Hippocampal formation (tissue), 2 donors: ENCODE results near the gene METTL21C.

Experiments used
- DNase-seq, 2 donors: peaks; one replicate each; lab custom pipeline; 2025; lab: John Stamatoyannopoulos, UW

Gene METTL21C

DNA sequence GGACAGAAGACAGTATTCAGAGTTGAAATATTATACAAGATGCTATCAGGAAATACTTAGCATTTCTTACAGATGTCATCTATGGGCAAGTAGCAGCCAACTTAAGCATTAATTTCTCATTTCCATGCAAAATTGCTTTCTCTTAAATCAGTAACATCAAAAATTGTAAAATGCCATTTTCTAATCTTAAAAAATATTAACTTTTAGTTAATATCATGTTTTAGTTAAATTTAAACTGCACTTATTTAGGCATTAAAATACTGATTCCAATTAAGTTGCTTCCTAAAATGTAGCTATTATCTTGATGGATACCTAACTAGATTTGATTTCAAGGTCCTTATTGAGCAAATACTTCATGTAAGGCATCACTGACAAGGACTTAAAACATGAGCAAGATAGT, 27.8 kb downstream of the METTL21C start:
- no peak for DNase-seq

DNA sequence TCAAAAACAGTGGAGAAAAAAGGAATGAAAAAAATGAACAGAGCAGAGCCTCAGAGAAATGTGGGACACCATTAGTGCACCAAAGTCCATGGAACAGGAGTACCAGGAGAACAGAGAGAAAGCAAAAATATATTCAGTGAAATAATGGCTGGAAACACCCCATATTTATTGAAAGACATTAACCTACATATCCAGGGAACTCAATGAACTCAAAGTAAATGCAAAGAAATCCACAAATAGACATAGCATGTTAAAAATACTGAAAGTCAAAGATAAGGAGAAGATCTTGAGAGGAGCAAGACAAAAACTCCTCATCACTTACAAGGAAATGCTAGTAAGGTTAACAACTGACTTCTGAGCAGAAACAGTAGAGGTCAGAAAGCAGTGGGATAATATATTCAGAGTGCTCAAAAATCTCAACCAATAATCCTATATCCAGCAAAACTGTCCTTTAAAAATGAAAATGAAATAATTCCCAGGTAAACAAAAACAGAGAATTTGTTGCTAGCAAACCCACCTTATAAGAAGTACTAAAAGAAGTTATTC, 35.6 kb downstream of the METTL21C start:
- DNase-seq, result no peak

DNA sequence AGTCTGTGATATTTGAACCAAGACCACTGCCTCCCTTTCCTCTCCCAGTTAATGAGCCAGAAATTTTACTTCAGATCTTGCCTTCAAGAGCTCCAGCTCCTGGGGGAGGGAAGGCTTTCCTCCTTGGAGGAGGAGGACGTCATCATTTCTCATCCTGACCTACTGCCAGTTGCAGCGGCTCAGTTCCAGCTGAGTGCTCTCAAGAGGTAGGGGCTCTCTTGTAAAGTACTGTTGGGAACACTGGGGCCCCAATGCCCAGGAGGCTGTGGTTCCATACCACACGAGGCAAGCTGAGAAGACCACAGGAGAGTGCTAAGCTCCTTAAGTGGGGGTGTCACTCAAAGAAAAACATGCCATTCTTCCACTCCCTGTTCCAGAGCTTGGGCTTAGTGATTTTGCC, 36.2 kb downstream of the METTL21C start:
- DNase-seq, result no peak

DNA sequence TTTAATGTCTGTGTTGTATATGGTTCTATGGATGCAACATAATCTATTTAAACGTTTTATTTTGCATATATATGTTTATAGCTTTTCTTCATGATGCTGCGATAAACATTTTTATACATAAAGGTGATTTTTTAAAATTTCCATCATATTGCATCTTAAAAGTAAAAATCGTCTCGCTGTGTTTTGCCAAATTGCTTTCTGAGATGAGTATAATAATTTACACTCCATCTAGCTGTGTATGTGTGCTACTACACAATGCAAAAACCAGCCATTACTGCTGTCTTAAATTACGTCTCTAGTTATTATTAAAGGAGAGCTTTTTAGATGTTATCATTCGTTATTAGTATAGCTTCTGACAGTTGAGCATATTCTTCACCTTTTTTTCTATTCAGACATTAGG, 37.2 kb downstream of the METTL21C start:
- no peak for DNase-seq

DNA sequence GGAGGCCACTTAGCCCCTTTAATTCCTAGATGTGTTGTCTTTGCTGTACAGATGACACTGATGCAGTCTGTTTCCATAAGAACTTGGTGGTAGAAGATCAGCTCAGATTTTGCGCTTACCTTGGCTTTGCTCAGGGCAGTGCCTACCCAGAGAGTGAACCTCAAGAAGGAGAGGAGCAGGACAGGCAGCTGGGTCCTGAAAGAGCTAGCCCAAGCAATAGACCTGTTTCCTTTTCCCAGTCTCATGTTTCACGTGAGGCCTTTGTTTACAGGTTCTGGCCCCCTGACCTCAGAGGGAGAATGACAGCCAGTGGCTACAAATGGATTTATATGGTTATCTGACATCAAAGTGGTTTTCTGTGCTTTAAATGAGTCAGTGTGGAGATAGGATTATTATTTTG, 40.1 kb downstream of the METTL21C start:
- no peak for DNase-seq

DNA sequence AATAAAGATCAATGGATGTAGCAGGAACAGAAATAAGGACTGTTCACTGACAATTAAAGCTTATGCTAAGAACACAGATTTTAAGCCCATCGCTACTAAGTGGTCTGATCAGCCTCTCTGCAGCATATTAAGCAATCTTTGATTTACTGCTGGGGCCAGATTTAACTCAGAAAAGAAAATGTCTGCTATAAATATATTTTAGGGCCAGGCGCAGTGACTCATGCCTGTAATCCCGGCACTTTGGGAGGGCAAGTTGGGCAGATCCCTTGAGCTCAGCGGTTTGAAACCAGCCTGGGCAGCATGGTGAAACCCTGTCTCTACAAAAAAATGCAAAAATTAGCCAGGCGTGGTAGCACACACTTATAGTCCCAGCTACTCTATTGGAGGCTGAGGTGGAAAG, 43.0 kb downstream of the METTL21C start:
- no peak for DNase-seq

DNA sequence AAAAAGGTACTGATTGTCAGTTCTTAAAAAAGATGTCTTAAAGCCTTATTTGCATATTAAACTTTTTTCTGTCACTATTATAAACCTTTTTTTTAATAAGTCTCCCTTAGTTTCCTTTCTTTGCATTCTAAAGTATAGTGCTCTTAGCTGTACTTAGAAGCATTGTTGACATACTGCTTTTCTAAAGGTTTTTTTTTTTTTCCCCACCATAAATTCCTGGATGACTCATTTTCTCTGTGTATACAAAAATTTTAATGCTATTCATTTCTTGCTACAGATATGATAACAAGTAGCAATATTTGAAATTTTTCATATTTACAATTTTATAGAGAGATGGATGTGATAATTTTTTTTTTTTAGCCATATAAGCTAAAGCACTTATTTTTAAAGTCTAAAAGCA, 43.5 kb downstream of the METTL21C start:
- DNase-seq, result no peak

DNA sequence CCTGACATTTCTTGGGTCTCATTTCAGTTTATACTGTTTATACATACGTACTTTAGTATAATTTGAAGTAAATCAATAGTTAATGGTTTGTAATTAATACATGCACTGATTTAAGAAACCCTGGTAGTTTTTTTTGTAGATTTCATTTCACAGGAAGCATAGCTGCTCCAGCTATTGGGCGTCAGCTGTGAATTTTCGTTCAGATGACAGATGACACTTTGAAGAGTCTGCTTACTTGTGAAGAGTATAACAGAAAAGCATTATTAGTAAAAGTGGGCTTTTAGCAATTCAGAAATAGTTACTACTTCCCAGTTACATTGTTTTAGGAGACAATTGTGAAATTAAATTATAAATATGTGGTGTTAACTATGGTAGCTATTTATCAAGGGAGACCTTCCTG, 44.4 kb downstream of the METTL21C start:
- no peak for DNase-seq

DNA sequence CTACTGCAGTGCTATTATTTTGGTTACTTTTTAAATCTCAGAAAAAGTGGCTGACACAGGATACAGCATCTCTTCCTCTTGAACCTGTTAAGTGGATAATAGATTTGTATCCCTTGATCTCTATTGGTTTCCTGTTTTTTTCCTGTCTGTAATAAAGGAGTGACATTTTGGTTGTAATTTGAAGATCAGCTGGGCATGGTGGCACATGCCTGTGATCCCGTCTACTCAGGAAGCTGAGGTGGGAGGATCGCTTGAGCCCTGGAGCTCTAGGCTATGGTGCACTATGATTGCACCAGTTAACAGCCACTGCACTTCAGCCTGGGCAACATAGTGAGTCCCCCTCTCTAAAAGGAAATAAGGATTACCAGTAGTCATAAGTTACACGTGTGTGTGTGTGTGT, 46.8 kb downstream of the METTL21C start:
- no peak for DNase-seq

DNA sequence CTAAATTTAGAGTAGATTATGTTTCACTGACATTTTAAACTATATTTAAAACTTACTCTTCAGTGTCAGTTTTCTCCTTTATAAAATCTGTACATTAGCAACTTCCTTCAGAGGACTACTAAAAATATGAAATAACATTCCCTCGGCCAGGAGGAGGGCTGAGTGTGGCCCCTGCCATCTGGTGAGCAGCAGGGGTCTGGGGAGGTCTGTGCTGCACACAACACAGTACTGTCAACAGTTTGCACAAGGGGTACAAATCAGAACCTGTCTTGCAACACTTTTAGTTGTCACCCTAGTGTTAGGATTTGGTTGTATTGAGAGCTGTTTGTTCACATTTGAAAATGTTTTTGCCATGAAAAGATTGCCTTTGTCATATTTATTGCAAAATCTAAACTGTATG, 49.1 kb downstream of the METTL21C start:
- no peak for DNase-seq

DNA sequence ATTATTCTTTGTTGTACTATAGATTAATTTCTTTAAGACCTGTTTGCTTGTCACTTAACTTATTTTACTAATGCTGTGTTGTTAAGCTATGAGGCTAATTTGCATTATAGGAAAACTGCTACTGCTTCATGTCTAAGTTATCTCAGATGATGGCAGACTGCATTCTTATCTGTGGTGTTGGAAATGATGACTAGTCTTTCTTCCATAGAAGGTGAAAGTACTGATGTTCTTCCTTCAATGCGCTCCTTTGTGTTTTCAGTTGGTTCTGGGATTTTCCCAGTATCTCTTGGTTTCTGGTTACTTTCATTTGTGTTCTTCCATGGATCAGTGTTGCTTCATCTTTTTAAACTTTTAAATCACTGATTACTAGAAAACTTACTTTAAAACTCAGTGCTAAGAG, 51.2 kb downstream of the METTL21C start:
- DNase-seq, result no peak

DNA sequence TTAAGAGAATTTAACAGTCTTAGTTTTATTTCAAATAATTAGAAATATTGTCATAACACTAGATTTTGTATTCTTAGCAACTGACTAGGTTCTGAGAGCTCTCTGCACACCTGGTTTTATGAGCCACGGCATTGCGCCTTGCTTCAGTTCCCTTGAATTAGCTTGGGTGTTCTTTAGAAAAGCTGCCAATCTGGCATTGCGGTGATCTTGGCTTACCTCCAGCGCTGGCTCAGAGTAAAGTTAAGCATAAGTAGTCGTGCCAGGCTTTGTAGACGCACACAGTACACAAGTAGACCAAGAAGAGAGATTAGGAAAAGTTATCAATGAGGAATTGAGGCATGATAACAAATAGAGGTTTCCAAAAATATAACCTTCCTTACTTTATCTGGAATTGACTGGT, 52.4 kb downstream of the METTL21C start:
- peak in 1 of 2 donors; percentile 6 for DNase-seq

DNA sequence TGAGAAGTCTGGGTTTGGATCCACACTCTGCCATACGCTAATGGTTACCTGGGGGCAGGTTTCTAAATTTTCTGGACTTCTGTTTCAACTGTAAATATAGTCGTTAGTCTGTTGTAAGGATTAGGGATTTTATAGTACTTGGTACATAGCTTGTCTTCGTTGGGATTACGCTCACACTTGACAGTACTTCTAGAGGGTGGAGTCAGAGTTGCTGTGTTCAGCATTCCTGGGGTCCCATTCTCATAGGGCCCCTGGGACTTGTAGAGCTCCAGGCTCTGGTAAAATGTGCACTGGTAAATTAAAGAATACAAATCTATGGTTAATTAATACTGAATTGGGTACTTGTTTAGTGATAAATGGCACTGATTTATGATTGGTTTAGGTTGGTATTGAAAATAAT, 52.8 kb downstream of the METTL21C start:
- DNase-seq, result no peak

DNA sequence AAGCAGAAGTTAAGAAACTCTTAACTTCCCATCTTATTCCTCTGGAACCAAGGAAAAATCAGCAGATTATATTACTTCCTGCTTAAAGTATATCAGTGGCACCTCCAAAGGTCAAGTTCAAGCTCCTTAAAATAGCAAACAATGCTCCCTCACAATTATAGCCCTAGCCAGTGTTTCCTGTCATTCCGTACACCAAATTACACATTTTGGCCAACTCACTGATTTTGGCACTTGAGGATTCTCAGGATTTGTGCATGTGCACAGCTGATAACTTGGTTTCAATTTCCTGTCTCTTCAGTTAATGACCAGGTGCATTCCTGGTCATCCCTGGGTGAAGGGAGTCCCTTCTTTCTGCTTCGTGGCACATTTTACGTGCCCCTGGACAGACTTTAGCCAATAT, 56.1 kb downstream of the METTL21C start:
- no peak for DNase-seq
